HG03060 (cell line): Measurements from ENCODE around the gene RAD51B.

Source experiments
- ATAC-seq: cut with Tn5 transposase; IDR thresholded peaks from one replicate; pipeline ENCODE4 v1.9.1; 2021; ENCODE audit warnings: low read depth, moderate number of reproducible peaks; ENCODE audit not compliant: unreplicated experiment

RAD51B gene

DNA sequence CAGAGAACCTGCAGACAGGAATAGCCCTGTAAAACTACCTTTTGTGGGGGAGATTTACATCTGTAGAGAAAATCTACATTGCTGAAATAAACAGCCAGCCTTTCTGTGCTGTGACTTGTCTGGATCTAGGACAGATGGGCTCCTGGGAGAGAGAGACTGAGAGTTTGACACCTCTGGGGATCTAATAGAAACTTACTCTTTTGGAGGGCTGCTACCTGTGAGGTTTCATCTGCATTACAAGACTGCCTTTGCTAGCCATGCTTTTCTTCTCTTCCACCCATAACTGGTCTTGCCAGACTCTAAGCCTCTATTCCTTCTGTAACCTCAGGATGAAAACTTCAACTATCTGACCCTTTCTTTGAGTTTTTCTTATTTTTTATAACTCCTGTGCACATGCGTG, 520.7 kb downstream of the RAD51B start:
- ATAC-seq: no peak

DNA sequence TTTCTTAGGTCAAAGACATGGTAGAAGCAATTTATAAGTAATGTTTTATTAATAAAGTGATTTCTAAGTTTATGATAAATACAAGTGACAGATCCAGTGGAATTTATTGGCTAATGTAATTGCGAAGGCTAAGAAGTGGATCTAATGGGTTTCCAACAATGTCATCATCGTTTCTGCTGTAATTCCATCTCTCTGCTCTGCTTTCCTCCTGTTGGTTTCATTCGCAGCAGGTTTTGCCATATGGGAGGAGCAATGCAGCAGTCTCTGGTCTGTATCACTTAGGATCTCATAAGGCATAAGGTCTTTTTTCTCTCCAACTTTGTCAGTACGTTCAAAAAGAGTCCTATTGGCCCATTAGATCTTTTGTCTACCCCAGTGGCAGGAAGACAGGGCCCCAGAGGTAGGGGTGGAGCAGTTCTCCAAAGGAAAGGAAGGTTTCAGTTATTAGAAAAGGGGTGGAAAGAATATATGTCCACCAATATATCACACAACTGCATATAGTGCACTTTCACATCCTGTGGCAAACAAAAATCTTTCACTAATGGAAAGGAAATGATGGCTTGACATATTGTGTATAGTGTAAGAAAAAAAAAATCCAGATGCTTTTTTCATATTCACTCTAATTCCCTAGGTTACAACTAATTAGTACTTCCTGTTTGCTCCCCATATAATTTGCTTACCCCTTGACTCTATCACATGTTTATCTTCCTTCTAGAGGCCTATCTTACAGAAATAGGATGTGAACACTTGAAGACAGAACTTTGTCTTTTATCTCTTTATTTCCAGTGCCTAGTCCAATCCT, 522.0 kb downstream of the RAD51B start:
- ATAC-seq: no peak

DNA sequence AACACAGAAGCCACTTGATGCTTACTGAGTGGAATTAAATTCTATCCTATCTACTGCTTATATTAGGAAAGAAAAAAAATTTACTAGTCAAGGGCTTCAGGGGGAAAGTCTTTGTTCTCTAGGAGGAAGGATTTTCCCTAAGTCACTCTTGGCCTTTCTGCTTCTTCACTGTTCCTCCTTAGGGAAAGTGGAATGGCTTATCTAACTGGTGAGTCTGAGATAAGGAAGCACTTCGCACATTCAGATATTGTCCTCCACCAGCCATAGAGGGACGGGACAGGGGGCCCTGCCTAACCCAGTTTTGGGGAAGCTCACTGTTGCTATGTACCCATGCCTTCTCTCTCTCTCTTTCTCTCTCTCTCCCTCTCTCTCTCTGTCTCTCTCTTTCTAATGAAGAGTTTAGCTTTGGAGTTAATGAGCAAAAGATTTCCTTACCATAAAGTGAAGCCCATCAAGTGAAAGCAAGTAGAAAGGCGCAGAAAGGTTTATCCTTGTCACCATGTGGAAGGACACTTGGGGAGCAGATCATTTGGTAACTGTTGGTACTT, 522.7 kb downstream of the RAD51B start:
- no peak for ATAC-seq

DNA sequence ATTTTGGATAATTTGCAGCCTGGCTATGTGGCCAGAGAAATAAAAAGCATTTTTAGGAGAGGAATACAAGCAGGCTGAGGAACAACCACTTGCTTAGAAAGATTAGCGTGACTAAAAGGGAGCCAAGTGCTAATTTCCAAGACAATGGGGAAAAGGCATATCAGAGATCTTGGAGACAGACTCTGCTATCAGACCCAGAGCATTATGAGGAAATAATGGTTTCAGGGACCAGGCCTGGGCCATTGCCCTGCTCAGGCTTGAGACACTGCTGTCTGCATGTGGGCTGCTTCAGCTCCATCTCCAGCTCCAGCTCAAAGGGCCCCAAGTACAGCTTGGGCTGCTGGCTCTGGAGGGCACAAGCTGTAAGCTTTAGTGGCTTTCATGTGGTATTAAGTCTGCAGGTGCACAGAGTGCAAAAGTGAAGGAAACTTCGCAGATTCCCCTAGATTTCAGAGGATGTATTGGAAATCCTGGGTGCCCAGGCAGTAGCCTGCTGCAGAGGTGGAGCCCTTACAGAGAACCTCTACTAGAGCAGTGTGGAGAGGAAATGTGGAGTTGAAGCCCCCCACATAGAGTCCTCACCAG, 524.0 kb downstream of the RAD51B start:
- no peak for ATAC-seq

DNA sequence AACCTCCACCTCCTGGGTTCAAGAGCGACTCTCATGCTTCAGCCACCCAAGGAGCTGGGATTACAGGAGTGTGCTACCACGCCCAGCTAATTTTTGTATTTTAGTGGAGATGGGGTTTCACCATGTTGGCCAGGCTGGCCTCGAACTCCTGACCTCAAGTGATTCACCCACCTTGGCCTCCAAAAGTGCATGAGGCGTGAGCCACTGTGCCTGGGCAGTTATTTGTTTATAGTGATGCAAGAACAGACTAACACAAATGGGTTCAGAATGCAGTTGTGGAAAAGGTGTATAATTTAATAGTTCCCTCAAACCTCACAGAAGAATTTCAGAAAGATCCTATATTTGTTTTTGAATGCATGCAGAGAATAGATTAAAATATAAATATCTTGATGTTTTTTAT, 526.2 kb downstream of the RAD51B start:
- ATAC-seq: no peak

DNA sequence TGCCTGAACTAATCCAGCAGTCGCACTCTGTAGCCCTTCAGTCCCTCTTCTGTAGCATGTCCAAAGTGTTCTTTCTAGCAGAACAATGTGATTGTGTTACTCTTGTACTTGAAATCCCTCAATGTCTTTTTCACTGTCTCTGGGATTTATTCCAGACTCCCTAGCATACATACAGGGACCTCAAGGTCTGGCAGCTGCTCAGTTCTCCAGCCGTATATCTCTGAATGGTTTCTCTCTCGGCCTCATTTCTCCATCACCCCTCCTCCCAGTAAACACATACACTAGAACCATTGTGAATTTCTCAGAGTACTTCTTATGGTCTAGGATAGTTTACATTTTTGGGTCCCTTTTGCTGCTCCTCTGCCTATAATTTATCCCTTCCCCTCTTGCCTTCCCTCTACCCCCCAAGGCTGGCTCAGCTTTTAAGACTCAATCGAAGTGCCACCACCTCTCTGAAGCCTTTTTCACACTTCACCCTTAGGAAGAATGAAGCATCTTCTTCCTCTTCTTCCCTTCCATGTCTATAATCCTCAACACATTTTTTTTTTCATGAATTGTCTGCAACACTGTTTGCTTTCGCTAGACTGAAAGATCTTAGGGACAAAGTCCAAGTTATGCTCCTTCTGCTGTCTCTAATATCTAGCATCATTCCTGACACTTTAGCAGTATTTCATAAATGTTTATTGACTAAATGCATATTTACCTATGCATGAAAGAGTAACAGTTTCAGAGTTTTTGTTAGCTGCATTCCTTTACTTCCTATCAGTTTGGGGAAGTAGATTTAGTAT, 527.2 kb downstream of the RAD51B start:
- ATAC-seq: no peak

DNA sequence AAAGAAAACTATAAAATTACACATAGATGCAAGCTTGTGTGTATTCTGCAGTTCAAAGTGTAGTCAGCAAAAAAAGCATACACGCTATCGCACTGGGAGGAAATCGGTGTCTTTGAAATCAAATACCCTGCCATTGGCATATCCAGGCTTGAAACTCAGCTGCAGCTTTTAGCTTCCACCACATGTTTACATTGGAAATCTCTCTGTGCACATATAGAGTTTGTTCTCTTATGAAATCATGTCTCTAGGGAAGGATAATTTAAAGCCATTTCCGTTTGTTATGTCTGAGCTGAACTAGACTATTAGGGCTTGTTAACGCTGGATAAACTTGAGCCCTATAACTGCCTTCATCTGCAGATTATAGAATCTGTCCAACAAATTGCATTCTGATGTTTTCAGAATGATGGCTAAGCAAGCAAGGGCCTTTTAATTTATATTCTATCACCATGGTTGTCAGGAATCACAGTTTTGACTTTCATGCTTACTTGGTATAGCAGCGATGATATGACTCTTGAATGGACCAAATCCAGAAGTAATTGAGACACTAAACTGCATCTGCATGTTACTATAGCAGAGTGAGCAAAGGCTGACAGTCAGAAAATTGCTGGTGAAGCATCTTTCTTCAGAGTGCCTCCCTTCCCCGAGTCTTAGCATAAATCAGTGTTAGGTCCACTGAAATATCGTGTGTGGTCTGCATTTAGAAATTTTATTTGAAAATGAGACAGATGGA, 530.5 kb downstream of the RAD51B start:
- no peak for ATAC-seq

DNA sequence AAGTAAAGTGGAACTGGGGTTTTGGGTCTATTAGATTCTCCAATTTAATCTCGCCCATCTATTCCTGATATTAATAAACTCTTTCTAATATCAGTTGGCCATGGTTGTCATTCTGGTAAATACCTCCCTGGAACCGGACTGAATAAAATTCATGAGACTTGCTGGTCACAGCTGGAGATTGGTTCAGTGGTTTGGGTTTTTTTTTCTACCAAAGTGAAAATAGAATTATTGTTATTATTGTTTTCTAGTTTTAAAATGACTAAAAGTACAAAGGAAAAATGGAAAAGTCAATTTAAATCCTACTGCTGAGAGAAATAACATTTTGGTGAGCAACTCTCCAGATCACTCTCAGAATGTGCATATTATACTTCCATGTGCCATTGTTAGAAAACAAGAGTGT, 535.8 kb downstream of the RAD51B start:
- ATAC-seq: no peak

DNA sequence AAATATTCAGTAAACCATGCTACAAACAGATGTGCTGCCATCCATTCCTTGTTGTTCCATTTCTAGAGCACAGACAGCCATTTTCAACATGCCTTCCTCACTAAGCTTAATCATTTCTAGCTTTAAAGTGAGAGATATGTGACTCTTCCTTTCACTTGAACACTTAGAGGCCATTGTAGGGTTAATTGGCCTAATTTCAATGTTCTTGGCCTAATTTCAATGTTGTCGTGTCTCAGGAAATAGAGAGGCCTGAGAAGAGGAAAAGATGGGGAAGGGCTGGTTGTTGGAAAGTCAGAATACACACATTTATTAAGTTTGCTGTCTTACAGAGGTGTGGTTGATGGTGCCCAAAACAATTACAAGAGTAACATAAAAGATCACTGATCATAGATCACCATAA, 538.2 kb downstream of the RAD51B start:
- ATAC-seq: no peak

DNA sequence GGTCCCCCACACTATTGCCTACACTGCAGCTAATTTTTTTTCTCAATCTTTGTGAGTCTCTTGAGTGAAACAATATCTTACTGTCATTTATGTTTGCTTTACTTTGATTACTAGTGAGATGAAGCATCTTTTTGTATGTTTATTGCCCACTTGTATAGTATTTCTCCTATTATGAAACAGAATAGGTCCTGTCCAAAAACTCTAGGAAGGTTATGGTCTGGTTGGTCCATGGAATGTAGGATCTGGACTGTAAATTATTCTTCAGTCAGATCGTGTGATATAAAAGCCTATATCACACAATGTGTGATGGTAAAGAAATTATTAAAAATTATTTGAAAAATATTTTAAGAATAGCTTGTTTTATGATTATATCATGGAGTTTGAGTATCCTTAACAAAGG, 538.9 kb downstream of the RAD51B start:
- no peak for ATAC-seq

DNA sequence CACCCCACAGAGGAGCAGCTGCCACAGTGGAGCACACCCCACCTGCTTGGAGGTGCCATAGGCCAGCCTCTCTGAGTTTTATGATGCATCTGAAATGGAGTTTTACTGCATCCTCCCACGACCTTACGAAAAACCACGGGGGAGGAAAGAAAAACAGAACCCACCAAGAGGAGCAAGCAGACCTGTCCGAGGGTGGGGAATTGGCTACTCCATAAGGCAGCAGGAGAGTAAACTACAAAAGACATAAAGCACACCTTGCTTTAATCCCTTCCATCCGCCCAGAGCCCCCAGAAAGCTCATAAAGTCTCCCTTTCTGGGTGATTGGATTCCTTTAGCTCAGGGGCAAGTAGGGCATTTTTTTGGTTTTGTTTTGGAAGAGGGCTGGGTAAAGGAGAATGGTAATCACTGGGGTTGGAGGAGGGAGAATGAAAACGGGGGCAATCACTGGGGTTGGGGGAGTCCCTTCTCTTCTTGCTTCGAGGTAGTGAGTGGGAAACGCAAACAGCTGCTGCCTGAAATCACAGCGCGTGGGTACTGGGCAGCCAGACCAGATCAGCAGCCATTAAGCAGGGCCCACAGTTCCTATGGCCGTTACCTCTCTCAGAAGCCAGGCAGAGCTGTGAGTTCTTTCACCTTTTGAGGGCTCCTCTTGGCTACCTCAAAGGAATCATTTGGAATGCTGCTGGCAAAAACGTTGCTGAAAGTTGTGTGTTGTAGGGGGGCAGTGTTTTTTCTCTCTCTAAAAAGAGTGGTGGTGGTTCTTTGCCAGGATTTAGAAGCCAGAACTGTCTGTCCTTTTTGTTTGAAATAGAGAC, 539.6 kb downstream of the RAD51B start:
- ATAC-seq: no peak

DNA sequence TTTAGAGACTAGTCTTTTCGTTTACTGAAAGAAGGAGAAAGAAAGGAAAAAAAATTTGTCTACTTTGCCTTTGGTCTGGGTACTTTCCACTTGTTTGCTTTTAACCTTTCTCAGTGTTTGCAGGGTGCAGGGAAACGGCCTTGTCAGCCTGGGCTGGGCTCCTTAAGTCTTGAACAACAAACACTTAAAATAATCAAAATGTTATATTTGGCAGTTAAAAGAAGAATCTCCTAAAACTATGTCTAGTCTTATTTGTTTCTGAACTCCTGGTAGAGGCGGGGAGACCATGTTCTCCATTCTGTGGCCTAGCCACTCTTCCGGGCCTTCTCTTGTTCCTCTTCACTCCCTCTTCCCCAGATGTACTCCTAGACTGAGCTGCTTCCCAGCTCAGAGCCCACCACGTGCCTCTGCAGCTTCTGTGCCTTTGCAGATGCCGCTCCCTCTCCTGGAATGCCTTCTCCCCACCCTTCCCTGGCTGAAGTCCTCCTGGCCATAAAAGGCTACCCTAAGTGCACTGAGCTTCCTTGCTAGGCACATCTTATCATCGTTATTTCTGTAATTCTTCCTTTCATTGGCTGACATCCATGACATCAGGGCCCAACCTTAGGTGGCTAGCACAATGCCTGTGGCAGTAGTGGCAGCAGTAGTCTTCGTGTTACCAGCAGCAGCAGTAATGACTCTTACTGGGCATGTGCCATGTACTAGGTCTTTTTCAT, 540.4 kb downstream of the RAD51B start:
- ATAC-seq: no peak

DNA sequence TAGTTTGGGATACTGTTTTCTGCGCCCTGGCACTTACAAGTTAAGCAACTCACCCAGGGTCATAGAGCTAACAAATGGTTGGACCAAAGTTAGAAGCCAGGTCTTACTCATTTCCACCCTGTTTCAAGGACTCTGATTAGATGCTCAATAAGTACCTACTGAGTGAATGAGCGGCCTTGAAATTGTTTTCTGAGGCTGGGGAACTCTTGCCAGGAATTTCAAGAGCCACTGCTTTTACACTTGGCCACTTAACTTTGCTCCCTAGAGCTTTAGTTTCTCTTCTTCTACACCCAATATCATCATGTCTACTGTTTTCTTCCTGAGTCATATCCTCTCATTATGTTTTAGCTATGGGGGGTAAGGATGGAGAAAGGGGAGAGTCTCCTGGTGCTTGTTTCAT, 541.7 kb downstream of the RAD51B start:
- no peak for ATAC-seq

DNA sequence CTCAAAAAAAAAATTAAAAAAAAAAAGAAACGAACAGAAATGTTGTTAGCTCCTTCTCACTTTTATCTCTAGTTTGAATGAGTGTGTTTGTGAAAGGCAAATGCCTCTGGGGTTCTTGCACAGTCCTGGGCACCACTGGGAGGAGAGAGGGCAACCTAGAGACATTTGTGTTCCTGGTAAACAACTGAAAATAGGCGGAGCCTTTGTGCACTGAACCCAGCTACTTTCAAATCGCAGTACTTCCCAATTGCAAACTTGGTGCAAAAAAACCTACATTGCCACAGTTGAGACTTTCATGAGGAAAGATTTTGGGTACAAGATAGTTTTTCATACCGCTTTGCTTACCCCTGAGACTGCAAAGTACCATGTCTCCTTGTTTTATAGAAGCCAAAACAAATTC, 543.3 kb downstream of the RAD51B start:
- ATAC-seq: no peak

DNA sequence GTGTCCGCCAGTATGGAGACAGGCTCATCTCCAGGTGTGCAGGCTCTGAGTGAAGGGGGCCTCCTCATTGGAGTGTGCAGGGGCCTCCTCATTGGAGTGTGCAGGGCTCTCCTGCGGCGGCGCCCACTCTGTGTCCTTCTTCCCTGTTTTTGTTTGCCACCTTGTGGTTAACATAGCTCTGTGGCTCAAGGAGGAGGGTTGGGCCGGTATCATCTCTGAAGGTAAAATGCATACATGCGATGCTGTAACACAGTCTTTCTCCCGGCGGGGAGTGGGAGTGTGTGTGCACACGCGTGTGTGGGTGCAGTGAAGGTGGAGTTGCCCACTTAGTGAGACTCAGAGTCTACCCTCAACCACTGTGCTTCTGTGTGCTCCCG, 543.9 kb downstream of the RAD51B start:
- no peak for ATAC-seq

DNA sequence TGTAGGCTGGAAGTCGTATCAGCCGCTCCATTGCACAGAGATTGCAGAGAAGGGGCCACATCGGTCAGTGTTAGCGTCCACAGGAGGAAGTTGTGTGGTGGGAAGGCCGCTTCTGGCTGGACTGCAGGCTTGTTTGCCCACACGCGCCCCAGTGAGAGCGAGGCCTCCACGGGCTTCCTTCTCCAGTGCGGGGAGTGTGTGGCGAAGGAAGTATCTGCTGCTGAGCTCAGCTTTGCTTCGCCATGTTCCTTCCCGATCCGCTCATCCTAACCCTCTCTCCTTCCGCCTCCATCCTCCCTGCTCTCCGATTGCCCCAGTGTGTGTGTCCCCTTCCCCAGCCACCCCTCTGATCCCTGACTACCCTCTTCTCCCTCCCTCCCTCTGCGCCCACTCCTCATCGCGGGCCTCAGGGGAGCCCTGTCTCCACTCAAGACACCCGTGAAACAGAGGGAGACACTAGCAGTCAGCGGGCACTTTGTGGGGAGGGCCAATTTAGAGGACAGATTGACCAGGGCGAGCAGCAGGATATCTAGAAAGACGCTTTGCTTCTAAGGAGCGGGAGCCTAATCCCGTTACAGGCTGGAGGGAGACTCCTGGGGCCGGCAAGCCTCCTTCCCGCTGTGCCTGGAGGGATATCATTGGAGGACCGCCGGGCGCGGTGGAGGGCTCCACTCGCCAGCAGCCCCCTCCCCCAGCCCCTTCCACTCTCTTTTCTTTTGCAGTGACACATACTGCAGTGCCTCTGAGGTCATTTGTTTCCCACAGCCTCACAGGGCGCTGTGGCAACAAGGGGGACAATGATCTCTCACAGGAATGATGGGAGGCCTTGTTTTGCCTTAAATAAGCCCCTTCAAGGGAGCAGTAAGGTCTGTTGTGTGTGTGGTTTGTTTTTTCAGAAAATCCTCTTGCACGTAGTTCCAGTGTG, 544.5 kb downstream of the RAD51B start:
- ATAC-seq: no peak

DNA sequence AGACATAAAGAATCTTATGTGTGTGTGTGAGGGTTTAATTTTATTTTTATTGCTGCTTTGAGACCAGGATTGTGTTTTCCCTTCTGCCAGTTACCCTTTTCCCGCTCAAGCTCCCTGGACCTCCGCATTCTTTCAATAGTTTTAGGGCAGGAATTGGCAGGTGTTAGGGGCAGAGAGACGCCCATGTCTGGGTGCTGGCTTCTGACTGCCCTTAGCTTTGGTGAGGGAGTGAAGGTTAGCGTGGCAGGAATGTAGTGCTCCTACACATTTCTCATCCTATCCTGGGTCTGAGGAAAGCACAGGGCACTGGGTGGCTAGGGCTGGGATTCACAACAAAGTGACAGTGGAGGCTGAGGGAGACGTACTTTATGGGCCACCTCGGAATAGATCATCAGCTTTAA, 545.2 kb downstream of the RAD51B start:
- no peak for ATAC-seq

DNA sequence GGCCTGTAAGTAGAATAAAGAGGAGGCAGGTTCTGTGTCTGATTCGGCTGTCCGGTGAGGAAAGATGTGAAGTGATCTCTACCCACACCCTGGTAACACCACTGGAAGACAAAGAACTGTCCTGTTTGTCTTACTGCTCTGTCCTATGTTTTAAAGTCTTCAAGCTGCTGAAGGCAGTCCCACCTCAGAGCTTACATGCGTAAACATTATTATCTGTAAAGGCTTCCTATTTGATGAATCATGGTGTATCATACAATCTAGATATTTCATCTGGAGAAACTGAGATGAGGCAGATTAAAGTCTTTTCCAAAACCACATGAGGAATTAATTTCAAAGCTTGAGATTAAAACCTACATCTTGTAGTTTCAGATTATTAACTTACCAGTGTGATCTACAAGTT, 545.6 kb downstream of the RAD51B start:
- no peak for ATAC-seq
